Caco-2 (cell line): ENCODE measurements around the gene SMYD2. TPM values are rescaled to one million over a fixed set of nuclear protein-coding genes. Genes with fewer than 3 reads are reported as not detected.
A peak's percentile ranks its signal among the peaks of the same experiment; 100 is the strongest.

Experiments used
- BruUV-seq: library from RNA; stranded (reverse); fragments of 400-500 nt; replicated peaks from 2 replicates; lab custom pipeline; 2021; lab: Mats Ljungman, UMichigan
- CTCF ChIA-PET: fragments of 300-600 bp; sonication (Branson Sonifier 250); formaldehyde crosslinking; loops from one replicate; lab custom pipeline; 2022; ENCODE audit warnings: antibody characterized with exemption; lab: Charles Lee
- POLR2A ChIA-PET: fragments of 300-600 bp; sonication (Branson Sonifier 250); formaldehyde crosslinking; loops from one replicate; lab custom pipeline; 2022; ENCODE audit warnings: antibody characterized with exemption; lab: Charles Lee
- DNase-seq, 2 experiments: peaks; one replicate each; pipeline versions ENCODE4 v3.0.0 to v3.0.0-alpha.2; 2020 to 2022
- H3K27me3 ChIP-seq: replicated peaks from 2 replicates; pipeline ENCODE4 v1.6.0; 2011; ENCODE audit warnings: low read length; ENCODE audit not compliant: control insufficient read depth, insufficient read depth
- H3K36me3 ChIP-seq: 2 replicates; pipeline ENCODE4 v1.5.1; 2011; ENCODE audit warnings: low read length; ENCODE audit not compliant: control insufficient read depth, insufficient read depth
- H3K4me1 ChIP-seq: fragments of 250-450 bp; sonication (Bioruptor Pico); 2 replicates; pipeline ENCODE4 v1.5.1; 2020; ENCODE audit warnings: mild to moderate bottlenecking
- H3K4me3 ChIP-seq: 2 replicates; pipeline ENCODE4 v1.5.1; 2011; ENCODE audit warnings: low read depth, mild to moderate bottlenecking, control low read depth, low read length
- H3K9me3 ChIP-seq: fragments of 250-450 bp; sonication (Bioruptor Pico); 2 replicates; pipeline ENCODE4 v1.5.1; 2020; ENCODE audit warnings: mild to moderate bottlenecking, moderate library complexity
- H3K27ac Mint-ChIP-seq: one replicate; pipeline ENCODE4 v1.8.0; 2022; ENCODE audit warnings: mixed read lengths; ENCODE audit not compliant: unreplicated experiment
- H3K27me3 Mint-ChIP-seq: one replicate; pipeline ENCODE4 v1.8.0; 2022; ENCODE audit warnings: mixed read lengths; ENCODE audit not compliant: insufficient read depth, unreplicated experiment
- H3K36me3 Mint-ChIP-seq: one replicate; pipeline ENCODE4 v1.8.0; 2022; ENCODE audit warnings: mild to moderate bottlenecking, mixed read lengths; ENCODE audit not compliant: insufficient read depth, unreplicated experiment
- H3K4me1 Mint-ChIP-seq: one replicate; pipeline ENCODE4 v1.8.0; 2022; ENCODE audit warnings: low read depth, mixed read lengths; ENCODE audit not compliant: unreplicated experiment
- H3K4me3 Mint-ChIP-seq: one replicate; pipeline ENCODE4 v1.8.0; 2022; ENCODE audit warnings: mild to moderate bottlenecking, moderate library complexity, mixed read lengths; ENCODE audit not compliant: unreplicated experiment
- H3K9me3 Mint-ChIP-seq: one replicate; pipeline ENCODE4 v1.8.0; 2022; ENCODE audit warnings: mixed read lengths; ENCODE audit not compliant: unreplicated experiment
- CTCF ChIP-seq, 2 experiments: fragments of 200-600 bp in 1 of 2; IDR thresholded peaks; 1 replicate in 1 of 2; 2 replicates in 1 of 2; pipeline versions ENCODE4 v1.5.1 to v1.8.0; 2011 to 2022; ENCODE audit warnings: antibody characterized with exemption in 1 of 2, control low read depth in 1 of 2, inconsistent platforms in 1 of 2, low read depth in 1 of 2, low read length in 1 of 2, mild to moderate bottlenecking in 1 of 2, moderate library complexity in 1 of 2; ENCODE audit not compliant: insufficient read depth in 1 of 2, severe bottlenecking in 1 of 2, unreplicated experiment in 1 of 2
- intact Hi-C: fragments of 100-400 bp; cut with micrococcal nuclease; formaldehyde crosslinking; loops from one replicate; pipeline ENCODE4 v1.10.0; 2022; ENCODE audit not compliant: unreplicated experiment
- total RNA-seq: library from RNA; stranded (reverse); gene quantifications from 2 replicates; pipeline ENCODE4 v1.2.3, GENCODE V29; 2022

SMYD2 gene
- total RNA-seq, 1 experiment from 2014 or later = 182 TPM

- DNase-seq = peak in 1 of 2 experiments; percentile 32
- Histone ChIP-seq H3K27me3 (no peaks in the 10 kb centered on the region), H3K9me3 (no peaks in the 10 kb centered on the region), H3K4me1 (0 out of 2 replicates have a peak, but pooled peaks cover 4% of the 10 kb centered on the region), H3K36me3 (no peaks in the 10 kb centered on the region; the same call in 1 of the 2 replicates), H3K4me3 (no peak overlapping the region)
- ChIA-PET CTCF (no interaction called here), POLR2A (no interaction called here)
- no peaks in the 10 kb centered on the region for H3K27me3 Mint-ChIP-seq
- H3K4me3 Mint-ChIP-seq = no peak overlapping the region
- peak in 1 of 2 experiments; percentile 16 for TF ChIP-seq CTCF (IDR thresholded peaks at IDR 0.05; ENCODE audit: insufficient read depth in 1 of 2, low read depth in 1 of 2, low read length in 1 of 2, severe bottlenecking in 1 of 2, unreplicated experiment in 1 of 2)
- H3K4me1 Mint-ChIP-seq = peaks cover 32% of the 10 kb centered on the region
- H3K36me3 Mint-ChIP-seq = peaks cover 95% of the 10 kb centered on the region
- intact Hi-C loops = no loop called here
- no TSS peak for BruUV-seq
- H3K9me3 Mint-ChIP-seq = peaks cover 30% of the 10 kb centered on the region
- peak overlapping the region; percentile 48 for H3K27ac Mint-ChIP-seq
Observed at GRCh38 chr1:214342525-214342924, 61.6 kb downstream of the SMYD2 start.

DNA sequence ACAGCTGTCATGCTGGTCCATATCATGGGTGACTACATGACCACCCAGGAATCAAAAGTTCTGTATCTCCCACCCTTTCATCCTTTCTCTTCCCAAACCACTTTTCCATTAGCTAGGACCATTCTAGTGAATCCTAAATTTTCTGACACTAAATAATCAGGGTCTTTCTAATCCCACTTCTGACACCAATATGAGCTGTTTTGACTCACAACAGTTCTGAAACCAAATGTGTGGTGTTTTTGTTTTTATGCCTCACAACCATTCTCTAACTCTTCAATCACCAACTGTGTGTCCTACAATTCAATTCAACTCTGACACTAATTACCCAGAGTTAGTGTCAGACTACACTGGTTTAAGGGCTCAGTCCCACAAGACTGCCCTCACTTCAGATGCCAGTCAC lies 63.9 kb downstream of the SMYD2 start:
- no TSS peak for BruUV-seq
- H3K9me3 ChIP-seq = no peaks in the 10 kb centered on the region
- peaks cover 27% of the 10 kb centered on the region for H3K4me1 ChIP-seq
- Mint-ChIP-seq H3K36me3 (peaks cover 92% of the 10 kb centered on the region), H3K9me3 (peaks cover 30% of the 10 kb centered on the region), H3K4me1 (peaks cover 49% of the 10 kb centered on the region), H3K4me3 (peak overlapping the region; percentile 11), H3K27ac (peak overlapping the region; percentile 57), H3K27me3 (no peaks in the 10 kb centered on the region)
- no peaks in the 10 kb centered on the region for H3K27me3 ChIP-seq
- ChIA-PET CTCF (interaction anchor here (0.6 to 2.4 kb wide), 2 partner anchors 13 to 131 kb away, joined by 3 to 8 read pairs; no protein-coding TSS in a partner anchor), POLR2A (no interaction called here)
- DNase-seq = no peak
- TF ChIP-seq CTCF (IDR thresholded peaks at IDR 0.05; ENCODE audit: insufficient read depth in 1 of 2, low read depth in 1 of 2, low read length in 1 of 2, severe bottlenecking in 1 of 2, unreplicated experiment in 1 of 2) = no peak
- H3K36me3 ChIP-seq = no peaks in the 10 kb centered on the region; the same call in 1 of the 2 replicates
- intact Hi-C loops = no loop called here
- no peak overlapping the region for H3K4me3 ChIP-seq

- Mint-ChIP-seq H3K4me3 (peak overlapping the region; percentile 70), H3K36me3 (peaks cover 88% of the 10 kb centered on the region), H3K27ac (peak overlapping the region; percentile 97), H3K27me3 (no peaks in the 10 kb centered on the region), H3K9me3 (peaks cover 15% of the 10 kb centered on the region), H3K4me1 (peaks cover 37% of the 10 kb centered on the region)
- POLR2A ChIA-PET = interaction anchor here (0.6 to 1.8 kb wide), 5 partner anchors 22 to 361 kb away, joined by 3 to 19 read pairs (median 4); partner anchors contain the start of genes PROX1 and PTPN14
- BruUV-seq = no TSS peak
- Histone ChIP-seq H3K9me3 (no peaks in the 10 kb centered on the region), H3K4me3 (no peak overlapping the region), H3K27me3 (no peaks in the 10 kb centered on the region), H3K4me1 (peaks cover 46% of the 10 kb centered on the region), H3K36me3 (0 out of 2 replicates have a peak, but pooled peaks cover 2% of the 10 kb centered on the region)
- intact Hi-C loops = loop anchor here (1.0 kb wide), 2 partner anchors 65 to 203 kb away; no protein-coding TSS in a partner anchor
- CTCF ChIA-PET = interaction anchor here (1.9 to 2.5 kb wide), 3 partner anchors 11 to 20 kb away, joined by 5 to 33 read pairs (median 9); no protein-coding TSS in a partner anchor
- peak in 1 of 2 experiments; percentile 42 for DNase-seq
- TF ChIP-seq CTCF (IDR thresholded peaks at IDR 0.05; ENCODE audit: insufficient read depth in 1 of 2, low read depth in 1 of 2, low read length in 1 of 2, severe bottlenecking in 1 of 2, unreplicated experiment in 1 of 2) = peak in 1 of 2 experiments; percentile 17
Observed at GRCh38 chr1:214349008-214349407, 68.0 kb downstream of the SMYD2 start.
